Gastrocnemius medialis (tissue), 4 donors: ENCODE data around the gene PKP4.

Experiments used
- CTCF ChIP-seq, 5 experiments: fragments of 450-650 bp in 3 of 5; fragments of 200-600 bp in 2 of 5; sonication (generic) in 2 of 5; IDR thresholded peaks in 4 of 5; conservative IDR thresholded peaks in 1 of 5; 1 replicate in 4 of 5; 2 replicates in 1 of 5; pipeline ENCODE4 v1.5.1; 2016 to 2019; ENCODE audit warnings: antibody characterized with exemption in 5 of 5, mild to moderate bottlenecking in 3 of 5, moderate library complexity in 3 of 5
- POLR2A ChIP-seq, 2 donors: fragments of 450-650 bp; IDR thresholded peaks; one replicate each; pipeline ENCODE4 v1.6.1; 2017; ENCODE audit warnings: antibody characterized with exemption in 2 of 2, mild to moderate bottlenecking in 2 of 2, moderate library complexity in 2 of 2

GRCh38 chr2:158413581-158413980 lies 43.2 kb upstream of the PKP4 start:
- TF ChIP-seq CTCF (IDR thresholded peaks at IDR 0.05 in 4 of 5, conservative IDR thresholded peaks at IDR 0.05 in 1 of 5) (no peak), POLR2A (IDR thresholded peaks at IDR 0.05) (no peak)
